CD4-positive, alpha-beta T cell (primary cell): ENCODE data around the gene PCDHGA1. TPM values are rescaled to one million over a fixed set of nuclear protein-coding genes. Genes with fewer than 3 reads are reported as not detected.

Source experiments
- ATAC-seq: fragments of 200-7000 bp; cut with Tn5 transposase; one replicate; pipeline ENCODE4 v1.10.0; 2022; ENCODE audit warnings: mild to moderate bottlenecking; ENCODE audit not compliant: poor library complexity
- CTCF ChIA-PET: fragments of 350-600 bp; sonication (Branson Sonifier 250); formaldehyde crosslinking; loops from one replicate; lab custom pipeline; 2021; ENCODE audit warnings: antibody characterized with exemption, inconsistent platforms; lab: Charles Lee
- POLR2A ChIA-PET: fragments of 350-600 bp; sonication (Branson Sonifier 250); formaldehyde crosslinking; loops from one replicate; lab custom pipeline; 2021; ENCODE audit warnings: antibody characterized with exemption, inconsistent platforms; lab: Charles Lee
- DNase-seq, 14 experiments: peaks; one replicate each; pipeline ENCODE4 v3.0.0-alpha.2; 2013 to 2020; ENCODE audit warnings: mixed read lengths in 2 of 14
- H3K27ac ChIP-seq, 2 donors: one replicate each; pipeline versions ENCODE4 v1.5.1 to v1.7.0; 2013; ENCODE audit warnings: low read length in 2 of 2, low read depth in 1 of 2, mild to moderate bottlenecking in 1 of 2
- H3K27me3 ChIP-seq, 2 experiments: 1 replicate in 1 of 2; 2 replicates in 1 of 2; pipeline versions ENCODE4 v1.6.1 to v1.7.0; 2013; ENCODE audit warnings: low read length in 2 of 2, control low read depth in 1 of 2, mild to moderate bottlenecking in 1 of 2, moderate library complexity in 1 of 2; ENCODE audit not compliant: insufficient read depth in 2 of 2, control insufficient read depth in 1 of 2
- H3K36me3 ChIP-seq: one replicate; pipeline ENCODE4 v1.6.1; 2013; ENCODE audit warnings: low read length, control low read depth; ENCODE audit not compliant: insufficient read depth
- H3K4me1 ChIP-seq: one replicate; pipeline ENCODE4 v1.6.1; 2013; ENCODE audit warnings: low read length, control low read depth; ENCODE audit not compliant: insufficient read depth
- H3K4me3 ChIP-seq: one replicate; pipeline ENCODE4 v1.5.1; 2013; ENCODE audit warnings: mild to moderate bottlenecking, low read length, moderate library complexity
- H3K9me3 ChIP-seq, 2 experiments: 1 replicate in 1 of 2; 2 replicates in 1 of 2; pipeline versions ENCODE4 v1.6.1 to v1.7.0; 2013; ENCODE audit warnings: low read length in 2 of 2, mild to moderate bottlenecking in 2 of 2, control low read depth in 1 of 2, moderate library complexity in 1 of 2; ENCODE audit not compliant: control insufficient read depth in 1 of 2, insufficient read depth in 1 of 2
- H3K27ac Mint-ChIP-seq: one replicate; pipeline ENCODE4 v1.8.0; 2020; ENCODE audit warnings: mixed read lengths
- H3K27me3 Mint-ChIP-seq: one replicate; pipeline ENCODE4 v1.8.0; 2021; ENCODE audit warnings: mixed read lengths
- H3K36me3 Mint-ChIP-seq: one replicate; pipeline ENCODE4 v1.8.0; 2021; ENCODE audit warnings: low read depth, mixed read lengths
- H3K4me1 Mint-ChIP-seq: one replicate; pipeline ENCODE4 v1.8.0; 2021; ENCODE audit warnings: low read depth, mixed read lengths
- H3K4me3 Mint-ChIP-seq: one replicate; pipeline ENCODE4 v1.8.0; 2020; ENCODE audit warnings: mild to moderate bottlenecking, mixed read lengths
- H3K9me3 Mint-ChIP-seq: one replicate; pipeline ENCODE4 v1.8.0; 2020; ENCODE audit warnings: mixed read lengths
- intact Hi-C, 2 experiments: fragments of 100-400 bp; cut with DNase I in 1 of 2; cut with micrococcal nuclease in 1 of 2; formaldehyde crosslinking; loops; one replicate each; pipeline versions ENCODE4 v1.15.1 to v1.9.0; 2023 to 2025; cut with DNase I, micrococcal nuclease
- total RNA-seq, 174 experiments: library from RNA in 2 of 174; stranded (reverse) in 2 of 174; gene quantifications; one replicate each; pipeline ENCODE4 v1.2.3 and lab custom pipeline; 2021 to 2026
- TF ChIP-seq, protein P1 (sequence below): fragments of 200-600 bp; IDR thresholded peaks from one replicate; pipeline ENCODE4 v1.8.0; 2022; ENCODE audit warnings: antibody characterized with exemption, mild to moderate bottlenecking

The PCDHGA1 gene
- total RNA-seq, 2 experiments from 2014 or later = not detected

DNA sequence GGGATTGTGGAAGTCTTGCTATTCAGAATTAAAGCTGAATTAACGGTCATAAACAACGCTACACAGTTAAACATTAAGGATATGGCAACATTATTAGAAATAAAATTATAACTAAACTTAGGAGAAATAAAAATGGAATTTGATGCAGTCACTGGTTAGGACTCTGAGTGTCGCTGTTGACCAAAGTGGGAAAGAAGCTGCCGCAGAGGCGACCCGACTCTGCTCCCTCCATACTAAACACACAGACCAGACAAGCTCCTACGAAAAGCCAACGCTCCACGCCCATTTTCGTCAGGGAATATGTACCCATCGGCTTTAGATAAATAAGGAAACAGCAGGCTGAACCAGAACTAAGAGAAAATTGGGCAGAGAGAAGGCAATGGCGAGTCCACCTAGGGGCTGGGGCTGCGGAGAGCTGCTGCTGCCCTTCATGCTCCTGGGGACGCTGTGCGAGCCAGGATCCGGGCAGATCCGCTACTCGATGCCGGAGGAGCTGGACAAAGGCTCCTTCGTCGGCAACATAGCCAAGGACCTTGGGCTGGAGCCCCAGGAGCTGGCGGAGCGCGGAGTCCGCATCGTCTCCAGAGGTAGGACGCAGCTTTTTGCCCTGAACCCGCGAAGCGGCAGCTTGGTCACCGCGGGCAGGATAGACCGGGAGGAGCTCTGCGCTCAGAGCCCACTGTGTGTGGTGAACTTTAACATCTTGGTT, 33.8 kb downstream of the PCDHGA1 start, which contains the start of gene PCDHGA5:
PCDHGA5 (plus strand) TSS at position 211 of the 709 bp plus-strand sequence; CDS start at position 380, 169 bp downstream.
- Histone ChIP-seq H3K27ac (no peak within 1 kb of the TSS), H3K36me3 (no peaks in the 10 kb centered on the region), H3K27me3 (peaks cover 60 to 84% of the 10 kb centered on the region in 2 experiments), H3K4me3 (no peak within 1 kb of the TSS), H3K9me3 (peaks cover 52 to 56% of the 10 kb centered on the region in 2 experiments), H3K4me1 (peaks cover 3% of the 10 kb centered on the region)
- intact Hi-C loops = loop anchor here (10.0 kb wide), 2 partner anchors 51 to 139 kb away; partner anchors contain the start of genes PCDHB14 (in 1 of the 2), PCDHGA10 (in 1 of the 2) and PCDHGB7 (in 1 of the 2)
- no peak within 1 kb of the TSS for H3K27ac Mint-ChIP-seq
- ChIA-PET POLR2A (interaction anchor here (0.9 kb wide), 1 partner anchor 49 kb away, joined by 3 read pairs; the partner anchor contains the start of gene PCDHGA10), CTCF (interaction anchor here (0.9 to 1.4 kb wide), 2 partner anchors 33 to 57 kb away, joined by 4 to 6 read pairs; partner anchors contain the start of genes PCDHGA11 and PCDHGB5)
- H3K9me3 Mint-ChIP-seq = peaks cover 28% of the 10 kb centered on the region
- peaks cover 89% of the 10 kb centered on the region for H3K27me3 Mint-ChIP-seq
- DNase-seq = no peak
- peaks cover 39% of the 10 kb centered on the region for H3K36me3 Mint-ChIP-seq
- TF ChIP-seq, protein P1, sequence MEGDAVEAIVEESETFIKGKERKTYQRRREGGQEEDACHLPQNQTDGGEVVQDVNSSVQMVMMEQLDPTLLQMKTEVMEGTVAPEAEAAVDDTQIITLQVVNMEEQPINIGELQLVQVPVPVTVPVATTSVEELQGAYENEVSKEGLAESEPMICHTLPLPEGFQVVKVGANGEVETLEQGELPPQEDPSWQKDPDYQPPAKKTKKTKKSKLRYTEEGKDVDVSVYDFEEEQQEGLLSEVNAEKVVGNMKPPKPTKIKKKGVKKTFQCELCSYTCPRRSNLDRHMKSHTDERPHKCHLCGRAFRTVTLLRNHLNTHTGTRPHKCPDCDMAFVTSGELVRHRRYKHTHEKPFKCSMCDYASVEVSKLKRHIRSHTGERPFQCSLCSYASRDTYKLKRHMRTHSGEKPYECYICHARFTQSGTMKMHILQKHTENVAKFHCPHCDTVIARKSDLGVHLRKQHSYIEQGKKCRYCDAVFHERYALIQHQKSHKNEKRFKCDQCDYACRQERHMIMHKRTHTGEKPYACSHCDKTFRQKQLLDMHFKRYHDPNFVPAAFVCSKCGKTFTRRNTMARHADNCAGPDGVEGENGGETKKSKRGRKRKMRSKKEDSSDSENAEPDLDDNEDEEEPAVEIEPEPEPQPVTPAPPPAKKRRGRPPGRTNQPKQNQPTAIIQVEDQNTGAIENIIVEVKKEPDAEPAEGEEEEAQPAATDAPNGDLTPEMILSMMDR = no peak
- ATAC-seq = no peak
- H3K4me3 Mint-ChIP-seq = no peak within 1 kb of the TSS
- H3K4me1 Mint-ChIP-seq = peaks cover 6% of the 10 kb centered on the region

DNA sequence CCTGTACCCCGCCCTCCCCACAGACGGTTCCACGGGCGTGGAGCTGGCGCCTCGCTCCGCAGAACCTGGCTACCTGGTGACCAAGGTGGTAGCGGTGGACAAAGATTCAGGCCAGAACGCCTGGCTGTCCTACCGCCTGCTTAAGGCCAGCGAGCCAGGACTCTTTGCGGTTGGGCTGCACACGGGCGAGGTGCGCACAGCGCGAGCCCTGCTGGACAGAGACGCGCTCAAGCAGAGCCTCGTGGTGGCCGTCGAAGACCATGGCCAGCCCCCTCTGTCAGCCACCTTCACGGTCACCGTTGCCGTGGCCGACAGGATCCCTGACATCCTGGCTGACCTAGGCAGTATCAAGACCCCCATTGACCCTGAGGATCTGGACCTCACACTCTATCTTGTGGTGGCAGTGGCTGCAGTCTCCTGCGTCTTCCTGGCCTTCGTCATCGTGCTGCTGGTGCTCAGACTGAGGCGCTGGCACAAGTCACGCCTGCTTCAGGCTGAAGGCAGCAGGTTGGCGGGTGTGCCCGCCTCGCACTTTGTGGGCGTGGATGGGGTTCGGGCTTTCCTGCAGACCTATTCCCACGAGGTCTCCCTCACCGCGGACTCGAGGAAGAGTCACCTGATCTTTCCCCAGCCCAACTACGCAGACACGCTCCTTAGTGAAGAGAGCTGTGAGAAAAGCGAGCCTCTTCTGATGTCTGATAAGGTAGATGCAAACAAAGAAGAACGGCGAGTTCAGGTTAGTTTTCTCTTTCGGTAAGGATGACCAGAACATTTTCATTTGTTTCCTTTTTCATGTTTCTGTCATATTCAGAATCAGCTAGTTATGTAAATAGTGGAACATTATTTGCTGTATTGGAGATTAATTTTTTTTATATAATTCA, 35.9 kb downstream of the PCDHGA1 start:
- Mint-ChIP-seq H3K4me1 (peaks cover 11% of the 10 kb centered on the region), H3K36me3 (peaks cover 36% of the 10 kb centered on the region), H3K9me3 (peaks cover 25% of the 10 kb centered on the region), H3K4me3 (no peak overlapping the region), H3K27ac (no peak overlapping the region), H3K27me3 (peaks cover 89% of the 10 kb centered on the region)
- H3K27me3 ChIP-seq = peaks cover 62 to 79% of the 10 kb centered on the region in 2 experiments
- CTCF ChIA-PET = no interaction called here
- H3K9me3 ChIP-seq = peaks cover 38 to 55% of the 10 kb centered on the region in 2 experiments
- no peak for ATAC-seq
- no peak overlapping the region for H3K27ac ChIP-seq
- H3K36me3 ChIP-seq = no peaks in the 10 kb centered on the region
- intact Hi-C loops = loop anchor here (10.0 kb wide), 2 partner anchors 49 to 141 kb away; partner anchors contain the start of genes PCDHB14 (in 1 of the 2), PCDHGA10 (in 1 of the 2) and PCDHGB7 (in 1 of the 2)
- TF ChIP-seq, protein P1 = no peak
- DNase-seq = no peak
- H3K4me1 ChIP-seq = peaks cover 8% of the 10 kb centered on the region
- H3K4me3 ChIP-seq = no peak overlapping the region
- POLR2A ChIA-PET = no interaction called here
